ENCODE data around the gene ADAM21.

- TF ChIP-seq CTCF (conservative IDR thresholded peaks at IDR 0.05 in 1 of 2, IDR thresholded peaks at IDR 0.05 in 1 of 2; ENCODE audit: extremely low read depth in 1 of 2, insufficient read depth in 1 of 2, low read depth in 1 of 2, low read length in 2 of 2) (no peak), EZH2 (IDR thresholded peaks at IDR 0.05; ENCODE audit: borderline replicate concordance, low read length) (no peak)
These were observed 9.2 kb upstream of the ADAM21 start for GRCh38 chr14:70442750-70443149.
